ENCODE measurements around the gene PSMA2. TPM values are rescaled to one million over a fixed set of nuclear protein-coding genes. Genes with fewer than 3 reads are reported as not detected.

Gene PSMA2
- total RNA-seq, 1 experiment from 2014 or later = 152 TPM

DNA sequence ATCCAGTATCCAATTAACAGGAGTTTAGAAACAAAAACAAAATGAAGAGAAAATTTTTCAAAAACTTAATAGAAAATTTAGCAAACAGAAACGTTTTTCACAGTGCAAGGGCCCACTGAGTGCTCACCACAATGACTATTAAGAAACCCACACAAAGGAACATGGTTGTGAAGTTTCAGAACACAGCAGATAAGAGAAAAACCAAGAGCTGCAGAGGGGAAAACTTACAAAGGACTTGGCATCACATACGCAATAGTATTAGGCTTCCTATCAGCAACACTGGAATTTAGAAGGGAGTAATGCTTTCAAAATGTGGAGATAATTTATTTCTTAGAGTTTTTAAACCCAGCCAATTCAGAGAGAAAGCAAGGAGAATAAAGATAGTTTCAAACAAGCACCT is 18.4 kb downstream of the PSMA2 start:
- Histone ChIP-seq H3K36me3 (ENCODE audit: control insufficient read depth in 1 of 2, insufficient read depth in 2 of 2, low read length in 2 of 2) (peaks cover 14 to 23% of the 10 kb centered on the region in 2 experiments), H4K20me1 (ENCODE audit: insufficient read depth) (no peaks in the 10 kb centered on the region), H3K4me2 (ENCODE audit: low read length) (no peak overlapping the region), H3K27ac (ENCODE audit: low read depth, low read length) (no peak overlapping the region), H3K4me1 (ENCODE audit: control insufficient read depth in 1 of 2, insufficient read depth in 2 of 2, low read length in 2 of 2) (peaks cover 0 to 17% of the 10 kb centered on the region in 2 experiments; a peak in 2 of 4 replicates), H3K9me2 (ENCODE audit: insufficient read depth) (no peaks in the 10 kb centered on the region), H3K9ac (ENCODE audit: low read length) (no peak overlapping the region), H3K27me3 (ENCODE audit: insufficient read depth, low read length) (no peaks in the 10 kb centered on the region), H3K9me3 (ENCODE audit: control insufficient read depth in 1 of 2, insufficient read depth in 1 of 2, low read depth in 1 of 2, low read length in 2 of 2) (no peaks in the 10 kb centered on the region), H3K79me2 (ENCODE audit: insufficient read depth, low read length) (0 out of 2 replicates have a peak, but pooled peaks cover 6% of the 10 kb centered on the region), H3K4me3 (replicated peaks in 1 of 2; ENCODE audit: low read depth in 1 of 2, low read length in 2 of 2) (no peak overlapping the region), H2AFZ (ENCODE audit: low read depth, low read length, poor library complexity, severe bottlenecking) (no peak overlapping the region)
- no peak for TF ChIP-seq CEBPB (IDR thresholded peaks at IDR 0.05; ENCODE audit: low read depth)
- TF ChIP-seq, protein P1, sequence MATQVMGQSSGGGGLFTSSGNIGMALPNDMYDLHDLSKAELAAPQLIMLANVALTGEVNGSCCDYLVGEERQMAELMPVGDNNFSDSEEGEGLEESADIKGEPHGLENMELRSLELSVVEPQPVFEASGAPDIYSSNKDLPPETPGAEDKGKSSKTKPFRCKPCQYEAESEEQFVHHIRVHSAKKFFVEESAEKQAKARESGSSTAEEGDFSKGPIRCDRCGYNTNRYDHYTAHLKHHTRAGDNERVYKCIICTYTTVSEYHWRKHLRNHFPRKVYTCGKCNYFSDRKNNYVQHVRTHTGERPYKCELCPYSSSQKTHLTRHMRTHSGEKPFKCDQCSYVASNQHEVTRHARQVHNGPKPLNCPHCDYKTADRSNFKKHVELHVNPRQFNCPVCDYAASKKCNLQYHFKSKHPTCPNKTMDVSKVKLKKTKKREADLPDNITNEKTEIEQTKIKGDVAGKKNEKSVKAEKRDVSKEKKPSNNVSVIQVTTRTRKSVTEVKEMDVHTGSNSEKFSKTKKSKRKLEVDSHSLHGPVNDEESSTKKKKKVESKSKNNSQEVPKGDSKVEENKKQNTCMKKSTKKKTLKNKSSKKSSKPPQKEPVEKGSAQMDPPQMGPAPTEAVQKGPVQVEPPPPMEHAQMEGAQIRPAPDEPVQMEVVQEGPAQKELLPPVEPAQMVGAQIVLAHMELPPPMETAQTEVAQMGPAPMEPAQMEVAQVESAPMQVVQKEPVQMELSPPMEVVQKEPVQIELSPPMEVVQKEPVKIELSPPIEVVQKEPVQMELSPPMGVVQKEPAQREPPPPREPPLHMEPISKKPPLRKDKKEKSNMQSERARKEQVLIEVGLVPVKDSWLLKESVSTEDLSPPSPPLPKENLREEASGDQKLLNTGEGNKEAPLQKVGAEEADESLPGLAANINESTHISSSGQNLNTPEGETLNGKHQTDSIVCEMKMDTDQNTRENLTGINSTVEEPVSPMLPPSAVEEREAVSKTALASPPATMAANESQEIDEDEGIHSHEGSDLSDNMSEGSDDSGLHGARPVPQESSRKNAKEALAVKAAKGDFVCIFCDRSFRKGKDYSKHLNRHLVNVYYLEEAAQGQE (IDR thresholded peaks at IDR 0.05; ENCODE audit: low read depth) = no peak
- TF ChIP-seq YY1 (IDR thresholded peaks at IDR 0.05; ENCODE audit: extremely low read depth, insufficient replicate concordance, low read depth, low read length) = no peak
- BruUV-seq (replicated peaks) = no TSS peak
- no peak for ATAC-seq
- intact Hi-C loops (cut with micrococcal nuclease) = no loop called here
- no peak for DNase-seq (ENCODE audit: low read depth, low spot score)
- RAD21 ChIA-PET (ENCODE audit: low non-redundant PET in 1 of 2, low total read pairs in 2 of 2, uncharacterized antibody in 2 of 2, unreplicated experiment in 2 of 2) = no interaction called here
- POLR2A ChIA-PET = no interaction called here
- CTCF ChIA-PET = no interaction called here
